Skeletal muscle satellite cell (primary cell): ENCODE results near the gene RPTOR.

ENCODE experiments used
- H3K27me3 ChIP-seq: 2 replicates; pipeline ENCODE4 v1.7.0; 2013; ENCODE audit warnings: low read length; ENCODE audit not compliant: control insufficient read depth, insufficient read depth
- H3K36me3 ChIP-seq: 2 replicates; pipeline ENCODE4 v1.7.0; 2013; ENCODE audit warnings: mild to moderate bottlenecking, control low read depth, low read length; ENCODE audit not compliant: insufficient read depth
- H3K4me1 ChIP-seq: 2 replicates; pipeline ENCODE4 v1.7.0; 2013; ENCODE audit warnings: low read length; ENCODE audit not compliant: control insufficient read depth, insufficient read depth
- H3K4me2 ChIP-seq: 2 replicates; pipeline ENCODE4 v1.7.0; 2013; ENCODE audit warnings: mild to moderate bottlenecking, low read length
- H3K4me3 ChIP-seq: 2 replicates; pipeline ENCODE4 v1.7.0; 2013; ENCODE audit warnings: low read length
- H3K9ac ChIP-seq: 2 replicates; pipeline ENCODE4 v1.7.0; 2013; ENCODE audit warnings: mild to moderate bottlenecking, low read depth, low read length, moderate library complexity
- H3K9me3 ChIP-seq: replicated peaks from 2 replicates; pipeline ENCODE4 v1.7.0; 2013; ENCODE audit warnings: mild to moderate bottlenecking, control low read depth, low read length

RPTOR gene

DNA sequence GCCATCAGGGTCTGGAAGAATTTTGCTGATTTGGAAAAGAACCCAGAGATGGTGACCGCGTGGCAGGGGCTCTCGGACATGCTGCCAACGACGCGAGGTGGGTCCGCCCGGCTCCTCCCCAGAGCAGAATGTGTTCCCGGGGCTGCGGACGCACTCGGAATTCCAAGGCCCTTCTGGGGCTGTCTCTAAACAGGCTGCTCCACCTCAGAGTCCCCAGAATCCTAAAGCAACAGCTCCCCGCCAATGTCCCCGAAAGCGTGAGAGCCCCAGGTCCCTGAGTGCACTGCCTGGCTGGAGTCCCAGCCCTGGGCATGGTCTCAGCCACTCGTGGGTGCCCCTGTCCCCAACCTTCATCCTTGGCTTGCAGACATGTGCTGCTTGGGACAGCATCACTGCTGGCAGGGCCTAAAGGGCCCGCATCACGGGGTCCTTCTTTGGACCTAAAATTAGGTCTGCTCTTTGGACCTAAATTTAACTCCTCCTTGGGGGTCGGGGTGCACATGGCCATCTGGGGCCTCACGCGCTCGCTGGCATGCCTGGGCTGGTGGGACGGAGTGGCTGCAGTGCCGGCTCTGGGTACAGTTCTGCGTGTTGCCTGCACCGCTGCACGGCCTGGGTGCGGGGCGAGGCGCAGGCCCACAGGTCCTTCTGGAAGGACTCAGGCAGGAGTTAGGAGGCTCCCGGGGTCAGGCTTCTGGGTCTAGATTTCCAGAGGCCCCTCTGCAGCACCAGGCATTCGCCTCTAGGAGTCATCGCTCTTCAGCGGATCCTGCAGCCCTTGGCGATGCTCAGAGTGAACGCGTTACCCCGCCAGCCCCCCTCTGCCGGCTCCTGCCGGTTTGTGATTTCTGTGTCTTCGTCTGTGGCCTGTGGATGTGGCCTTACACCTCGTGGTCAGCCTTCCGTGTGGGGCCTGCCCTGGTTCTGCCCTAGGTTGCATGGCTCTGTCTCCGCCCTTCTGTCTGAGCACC is 405.1 kb downstream of the RPTOR start:
- Histone ChIP-seq H3K4me1 (no peaks in the 10 kb centered on the region), H3K4me2 (no peak overlapping the region), H3K27me3 (no peaks in the 10 kb centered on the region), H3K9me3 (no peaks in the 10 kb centered on the region), H3K36me3 (peaks cover 27% of the 10 kb centered on the region), H3K9ac (no peak overlapping the region), H3K4me3 (no peak overlapping the region)

DNA sequence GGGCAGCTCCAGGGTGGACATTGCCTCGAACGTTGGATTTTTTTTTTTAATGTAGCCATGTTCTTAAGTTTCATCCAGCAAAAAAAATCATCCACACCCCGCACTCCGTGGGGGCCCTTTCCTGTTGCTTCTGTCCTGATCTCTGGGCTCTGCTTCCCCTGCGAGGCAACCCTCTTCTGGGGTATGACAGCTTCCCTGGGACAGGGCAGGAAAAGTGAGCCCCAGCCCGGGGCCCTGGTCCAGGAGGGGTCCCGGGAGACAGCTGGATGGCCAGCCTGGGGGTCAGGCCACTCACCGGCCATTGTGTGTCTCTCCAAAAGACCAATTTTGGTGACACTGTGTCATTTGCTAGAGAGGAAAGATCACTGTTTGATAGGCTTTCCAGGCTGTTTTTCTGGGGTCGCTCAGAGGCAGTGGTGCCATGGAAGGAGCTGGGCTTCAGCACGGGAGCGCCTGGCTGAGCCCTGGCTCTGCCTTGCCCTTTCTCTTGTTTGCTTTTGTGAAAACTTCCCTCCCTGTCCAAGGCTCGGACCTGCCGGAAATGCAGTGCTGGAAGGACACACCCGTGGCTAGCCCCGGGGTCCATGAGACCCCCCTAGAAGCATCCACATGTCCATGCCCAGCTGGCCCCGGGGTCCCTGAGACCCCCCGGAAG is 406.0 kb downstream of the RPTOR start:
- Histone ChIP-seq H3K36me3 (peaks cover 27% of the 10 kb centered on the region), H3K4me1 (no peaks in the 10 kb centered on the region), H3K4me2 (no peak overlapping the region), H3K4me3 (no peak overlapping the region), H3K27me3 (no peaks in the 10 kb centered on the region), H3K9ac (no peak overlapping the region), H3K9me3 (no peaks in the 10 kb centered on the region)

DNA sequence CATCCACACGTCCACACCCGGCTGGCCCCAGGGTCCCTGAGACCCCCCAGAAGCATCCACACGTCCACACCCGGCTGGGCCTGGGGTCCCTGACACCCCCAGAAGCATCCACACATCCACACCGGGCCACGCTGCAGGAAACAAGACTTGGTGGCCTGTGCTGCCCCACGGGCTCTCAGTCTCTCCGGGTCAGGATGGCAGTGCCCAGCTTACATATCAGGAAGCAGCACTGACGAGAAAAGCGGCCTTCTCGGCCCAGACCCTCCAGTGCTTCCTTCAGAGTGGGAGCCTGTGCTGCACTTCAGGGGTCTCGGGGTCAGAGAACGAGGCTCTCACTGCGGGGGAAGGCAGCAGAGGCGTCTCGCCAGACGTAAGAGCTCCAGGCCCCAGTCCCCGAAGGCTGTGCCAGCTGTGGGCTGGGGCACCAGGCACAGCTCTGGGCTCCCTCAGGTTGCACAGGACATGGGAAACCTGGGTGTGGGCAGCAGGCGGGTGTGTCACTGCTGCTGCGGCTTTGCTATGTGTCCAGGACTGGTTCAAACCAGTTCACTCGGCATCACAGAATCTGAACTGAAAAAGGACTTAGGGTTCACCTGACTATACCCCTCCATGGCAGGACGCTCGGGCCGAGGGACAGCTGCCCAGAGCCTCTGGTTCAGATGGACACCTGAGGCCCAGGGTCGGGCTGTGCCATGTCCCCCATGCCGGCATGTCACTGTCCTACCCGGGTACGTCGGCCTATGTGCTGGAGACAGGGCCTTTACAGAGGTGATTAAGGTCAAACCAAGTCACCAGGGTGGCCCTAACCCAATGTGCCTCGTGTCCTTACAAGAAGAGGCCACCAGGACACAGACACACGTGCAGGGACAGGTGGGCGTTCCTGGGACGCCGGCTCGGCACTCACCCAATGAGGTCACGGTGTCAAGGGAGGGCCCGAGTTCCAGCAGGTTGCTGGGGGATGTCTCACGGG is 406.8 kb downstream of the RPTOR start:
- Histone ChIP-seq H3K27me3 (no peaks in the 10 kb centered on the region), H3K36me3 (peaks cover 19% of the 10 kb centered on the region), H3K9ac (no peak overlapping the region)

DNA sequence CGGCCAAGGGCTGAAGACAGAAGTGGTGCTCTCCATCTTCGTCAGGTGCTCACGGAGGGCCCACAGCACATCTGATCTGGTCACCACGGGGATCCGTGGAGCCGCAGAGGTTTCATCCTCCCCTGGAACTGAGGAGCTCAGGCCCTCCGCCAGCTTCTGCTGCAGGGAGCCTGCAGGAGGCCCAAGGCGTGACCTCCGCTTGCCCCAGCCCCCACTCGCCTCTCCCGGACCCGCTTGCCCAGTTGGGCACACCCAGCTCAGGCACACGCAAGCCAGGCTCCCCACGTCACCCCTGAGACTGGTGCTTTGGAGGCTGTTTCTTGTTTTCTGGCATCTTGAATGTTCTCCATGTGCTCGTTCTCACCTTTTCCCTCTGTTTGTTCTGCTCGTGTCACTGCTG is 407.7 kb downstream of the RPTOR start:
- Histone ChIP-seq H3K4me2 (no peak overlapping the region), H3K9ac (no peak overlapping the region), H3K27me3 (no peaks in the 10 kb centered on the region), H3K36me3 (peaks cover 16% of the 10 kb centered on the region), H3K4me1 (no peaks in the 10 kb centered on the region), H3K9me3 (no peaks in the 10 kb centered on the region), H3K4me3 (no peak overlapping the region)

More for the DNA sequence above, 406.8 kb downstream of the RPTOR start:
- Histone ChIP-seq H3K4me1 (no peaks in the 10 kb centered on the region), H3K4me3 (no peak overlapping the region), H3K4me2 (no peak overlapping the region), H3K9me3 (no peaks in the 10 kb centered on the region)

DNA sequence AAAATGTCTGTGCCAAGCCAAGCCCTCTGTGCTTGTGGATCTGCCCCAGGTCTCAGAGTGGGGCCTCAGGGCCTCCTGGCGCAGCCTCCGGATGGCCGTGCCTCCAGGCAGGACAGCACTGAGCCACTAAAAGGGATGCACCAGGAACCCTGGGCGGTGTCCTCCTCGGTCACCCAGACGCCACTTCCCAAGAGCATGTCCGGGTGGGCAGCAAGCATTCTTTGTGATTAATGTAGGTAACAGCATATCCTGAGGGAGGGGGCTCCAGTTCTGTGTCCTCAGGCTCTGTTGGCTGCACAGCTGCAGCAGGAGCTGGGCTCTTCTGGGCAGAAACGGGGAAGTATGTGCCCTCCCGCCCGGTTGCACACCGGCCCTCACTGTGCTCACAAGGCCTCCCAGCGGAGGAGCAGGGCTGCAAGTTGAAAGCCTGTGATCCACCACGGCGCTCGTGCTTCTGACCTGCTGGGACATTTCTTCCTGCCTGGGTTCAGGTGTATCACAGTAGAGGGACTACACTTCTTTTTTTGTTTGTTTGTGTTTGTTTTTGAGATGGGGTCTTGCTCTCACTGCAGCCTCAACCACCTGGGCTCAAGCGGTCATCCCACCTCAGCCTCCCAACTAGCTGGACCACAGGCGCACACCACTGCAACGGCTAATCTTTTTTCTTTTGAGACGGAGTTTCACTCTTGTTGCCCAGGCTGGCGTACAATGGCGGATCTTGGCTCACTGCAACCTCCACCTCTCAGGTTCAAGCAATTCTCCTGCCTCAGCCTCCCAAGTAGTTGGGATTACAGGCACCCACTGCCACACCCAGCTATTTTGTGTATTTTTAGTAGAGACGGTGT is 409.1 kb downstream of the RPTOR start:
- Histone ChIP-seq H3K9ac (no peak overlapping the region), H3K4me1 (peaks cover 2% of the 10 kb centered on the region), H3K4me3 (no peak overlapping the region), H3K27me3 (no peaks in the 10 kb centered on the region), H3K36me3 (peaks cover 11% of the 10 kb centered on the region), H3K9me3 (no peaks in the 10 kb centered on the region), H3K4me2 (no peak overlapping the region)

DNA sequence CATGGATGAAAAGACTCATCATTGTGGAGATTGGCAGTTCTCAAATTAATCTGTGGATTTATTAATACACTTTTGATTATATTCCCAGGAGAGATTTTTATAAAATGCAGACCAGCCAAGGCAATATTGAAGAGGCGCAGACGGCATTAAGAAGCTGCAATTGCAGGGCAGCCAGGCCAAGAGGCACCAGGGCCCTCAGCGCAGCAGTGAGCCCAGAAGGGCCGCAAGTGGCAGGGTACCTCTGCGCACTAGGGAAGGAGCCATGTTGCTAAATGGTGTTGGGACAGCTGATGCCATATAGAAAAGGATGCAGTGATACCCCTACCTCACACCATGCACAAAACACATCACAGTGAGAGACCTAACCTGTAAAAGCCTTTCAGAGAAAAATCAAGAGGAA is 410.4 kb downstream of the RPTOR start:
- Histone ChIP-seq H3K27me3 (no peaks in the 10 kb centered on the region), H3K4me1 (peaks cover 16% of the 10 kb centered on the region), H3K9ac (no peak overlapping the region), H3K9me3 (no peaks in the 10 kb centered on the region), H3K36me3 (peaks cover 11% of the 10 kb centered on the region), H3K4me3 (no peak overlapping the region), H3K4me2 (no peak overlapping the region)

DNA sequence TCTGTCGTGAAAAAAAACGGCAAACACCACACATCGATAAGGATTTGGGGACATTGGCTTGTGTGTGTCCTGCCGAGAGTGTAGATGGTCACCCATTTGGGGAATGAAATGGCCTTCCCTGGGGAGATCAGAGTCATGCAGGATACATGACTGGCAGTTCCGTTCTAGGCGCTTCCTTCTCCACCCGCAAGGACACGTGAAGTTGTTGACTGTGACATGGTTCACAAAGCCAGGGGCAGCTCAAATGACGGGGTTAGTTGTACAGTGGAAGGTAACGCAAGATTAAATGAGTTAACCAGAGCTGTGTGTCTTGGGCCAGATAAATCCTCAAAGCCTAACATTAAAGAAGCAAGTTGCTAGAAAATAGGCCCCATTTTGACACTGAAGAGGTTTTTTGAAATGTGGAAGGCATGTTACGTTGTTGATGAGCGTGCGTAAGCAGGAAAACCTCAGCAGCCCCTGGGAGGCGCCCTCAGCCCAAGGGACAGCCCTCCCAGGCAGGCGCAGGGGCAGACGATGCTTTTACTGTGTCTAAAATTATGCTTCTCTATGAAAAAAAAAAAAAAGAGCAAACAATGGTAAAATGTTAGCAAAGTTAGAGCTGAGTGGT is 411.1 kb downstream of the RPTOR start:
- H3K27me3 ChIP-seq, result no peaks in the 10 kb centered on the region
- no peak overlapping the region for H3K4me3 ChIP-seq
- peaks cover 11% of the 10 kb centered on the region for H3K36me3 ChIP-seq

DNA sequence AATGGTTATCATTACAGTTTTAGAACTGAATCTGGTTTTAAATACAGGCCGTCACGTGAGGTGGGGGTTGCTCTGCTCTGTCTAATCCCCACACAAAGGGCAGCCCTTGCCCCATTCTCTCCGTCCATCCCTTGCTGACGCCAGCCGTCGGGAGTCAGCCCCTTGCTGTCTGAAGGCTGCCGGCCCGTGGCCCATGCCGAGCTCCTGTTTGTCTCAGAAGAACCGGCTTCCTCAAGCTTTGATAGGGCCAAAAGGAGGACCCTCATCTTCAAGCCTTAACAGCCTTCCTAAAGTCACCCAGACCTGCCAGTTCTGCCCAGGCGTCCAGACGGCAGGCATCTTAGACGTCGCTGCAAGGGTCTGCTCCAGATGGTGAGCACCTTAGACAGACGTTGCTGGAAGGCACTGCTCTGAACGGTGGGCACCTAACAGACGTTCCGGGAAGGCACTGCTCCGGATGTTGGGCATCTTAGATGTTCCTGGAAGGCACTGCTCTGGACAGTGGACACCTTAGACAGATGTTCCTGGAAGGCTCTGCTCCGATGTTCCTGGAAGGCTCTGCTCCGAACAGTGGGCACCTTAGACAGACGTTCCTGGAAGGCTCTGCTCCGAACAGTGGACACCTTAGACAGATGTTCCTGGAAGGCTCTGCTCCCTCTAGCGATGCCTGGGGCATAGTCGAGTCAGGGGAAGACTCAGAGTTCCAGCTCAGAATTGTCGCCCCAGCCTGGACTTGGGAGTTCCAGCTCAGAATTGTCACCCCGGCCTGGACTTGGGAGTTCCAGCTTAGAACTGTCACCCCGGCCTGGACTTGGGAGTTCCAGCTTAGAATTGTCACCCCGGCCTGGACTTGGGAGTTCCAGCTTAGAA is 411.9 kb downstream of the RPTOR start:
- Histone ChIP-seq H3K4me1 (peaks cover 25% of the 10 kb centered on the region), H3K9ac (no peak overlapping the region), H3K36me3 (peaks cover 6% of the 10 kb centered on the region), H3K4me2 (no peak overlapping the region), H3K9me3 (no peaks in the 10 kb centered on the region), H3K27me3 (no peaks in the 10 kb centered on the region), H3K4me3 (no peak overlapping the region)

More for the DNA sequence above, 411.1 kb downstream of the RPTOR start:
- H3K4me1 ChIP-seq, result peaks cover 19% of the 10 kb centered on the region
- H3K9me3 ChIP-seq, result no peaks in the 10 kb centered on the region
- no peak overlapping the region for H3K4me2 ChIP-seq
- no peak overlapping the region for H3K9ac ChIP-seq

DNA sequence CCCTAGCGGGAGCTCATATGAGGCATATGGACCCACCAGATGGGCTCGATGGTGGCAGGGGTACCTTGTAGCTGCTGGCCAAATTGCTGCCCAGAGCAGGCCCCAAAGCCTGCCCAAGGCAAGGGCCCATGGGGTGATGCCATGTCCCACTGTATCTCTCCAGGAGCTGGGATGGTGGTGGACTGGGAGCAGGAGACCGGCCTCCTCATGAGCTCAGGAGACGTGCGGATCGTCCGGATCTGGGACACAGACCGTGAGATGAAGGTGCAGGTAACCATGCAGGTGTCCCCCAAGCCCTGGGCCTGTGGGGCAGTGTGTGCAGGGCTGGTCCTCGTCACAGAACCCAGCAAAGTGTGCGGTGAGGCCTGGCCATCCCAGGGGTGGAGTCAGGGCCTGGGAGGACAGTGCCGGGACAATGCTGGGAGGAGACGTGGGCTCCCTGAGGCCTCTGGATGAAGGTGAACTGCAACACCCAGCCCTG is 412.9 kb downstream of the RPTOR start:
- peaks cover under 1% of the 10 kb centered on the region for H3K36me3 ChIP-seq
- H3K27me3 ChIP-seq, result no peaks in the 10 kb centered on the region
- no peak overlapping the region for H3K4me2 ChIP-seq
- H3K4me1 ChIP-seq, result peaks cover 28% of the 10 kb centered on the region
- no peak overlapping the region for H3K9ac ChIP-seq
- no peaks in the 10 kb centered on the region for H3K9me3 ChIP-seq
- H3K4me3 ChIP-seq, result no peak overlapping the region
